GM23248 (cell line): ENCODE results near the gene SYCP1.

Experiments
- EZH2 ChIP-seq: fragments of 200-600 bp; sonication (generic); IDR thresholded peaks from 2 replicates; pipeline ENCODE4 v1.6.1; 2018; ENCODE audit warnings: antibody characterized with exemption, mild to moderate bottlenecking; ENCODE audit not compliant: insufficient read depth, poor library complexity, severe bottlenecking
- EZH2phosphoT487 ChIP-seq: fragments of 200-600 bp; sonication (generic); IDR thresholded peaks from 2 replicates; pipeline ENCODE4 v1.6.1; 2018; ENCODE audit warnings: antibody characterized with exemption, moderate library complexity, mild to moderate bottlenecking, low read depth; ENCODE audit not compliant: insufficient read depth

- no peak for TF ChIP-seq EZH2phosphoT487
- no peak for TF ChIP-seq EZH2
These were observed 1.1 kb upstream of the SYCP1 start for GRCh38 chr1:114853584-114853983.
